HG02981 (cell line): ENCODE results near the gene NDUFB3.
A peak's percentile ranks its signal among the peaks of the same experiment; 100 is the strongest.

Experiments used
- ATAC-seq: cut with Tn5 transposase; IDR thresholded peaks from one replicate; pipeline ENCODE4 v1.9.1; 2021; ENCODE audit warnings: mild to moderate bottlenecking, moderate library complexity; ENCODE audit not compliant: unreplicated experiment

The NDUFB3 gene

DNA sequence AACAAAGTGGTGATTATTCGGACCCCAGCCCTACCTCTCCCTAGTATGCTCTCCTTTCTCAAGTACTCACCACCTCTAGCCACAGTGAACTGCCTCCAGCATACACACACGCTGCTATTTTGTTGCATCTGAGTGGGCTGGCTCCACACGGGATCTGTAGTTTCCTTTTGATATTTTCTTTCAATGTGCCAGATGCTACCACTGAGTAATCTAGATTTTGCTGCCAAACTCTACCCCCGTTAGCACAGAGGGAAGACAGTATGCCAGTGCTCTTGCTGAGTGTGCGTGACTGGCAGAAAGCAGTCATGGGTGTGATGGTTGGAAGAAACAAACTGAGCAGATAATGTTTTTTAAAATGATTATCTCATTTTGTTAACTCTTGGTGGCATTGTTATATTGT is 55.8 kb downstream of the NDUFB3 start:
- ATAC-seq: no peak

DNA sequence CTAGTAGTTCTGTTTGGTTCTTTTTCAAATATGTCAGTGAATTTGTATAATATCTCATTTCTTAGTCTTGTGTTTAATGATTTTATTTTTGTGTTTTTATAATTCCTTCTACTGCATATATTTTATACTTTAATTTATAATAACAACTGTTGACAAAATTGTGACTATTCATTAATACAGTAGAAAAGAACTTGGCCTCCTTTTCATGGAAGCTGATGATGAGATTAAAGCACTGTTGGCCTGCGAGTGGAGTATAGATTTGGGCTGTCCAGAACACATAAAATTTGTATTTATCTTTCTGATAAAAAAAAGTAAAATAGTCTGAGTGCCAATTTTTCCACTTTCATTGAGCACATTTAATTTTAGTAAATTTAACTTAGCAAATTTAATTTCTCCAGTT is 56.2 kb downstream of the NDUFB3 start:
- ATAC-seq: no peak

DNA sequence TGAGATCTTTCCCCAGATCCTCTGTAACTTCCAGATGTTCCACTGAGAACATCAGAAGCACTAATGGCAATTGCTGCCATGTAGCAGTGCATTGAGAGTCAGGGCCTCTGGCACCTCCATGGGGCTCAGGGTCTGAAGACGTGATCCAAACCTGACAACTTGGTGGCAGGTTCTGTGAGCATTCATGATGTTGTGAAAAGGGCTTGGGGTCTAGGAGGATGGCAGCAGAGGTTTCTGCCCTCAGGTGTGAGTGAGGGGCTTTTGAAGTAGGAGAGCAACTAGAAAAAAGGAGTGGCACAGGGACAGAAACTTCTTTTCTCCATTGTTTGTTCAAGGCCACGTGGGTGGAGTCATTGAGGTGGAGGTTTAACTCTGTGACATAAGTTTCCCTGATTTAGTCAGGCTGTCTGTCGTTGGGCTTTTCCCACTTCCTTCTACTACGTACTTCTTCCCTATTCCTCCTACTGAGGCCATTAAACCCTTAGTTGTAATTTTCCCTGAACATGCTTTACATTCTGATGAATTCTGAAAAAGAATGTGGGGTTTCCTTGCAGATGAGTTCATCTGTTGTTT is 57.2 kb downstream of the NDUFB3 start:
- ATAC-seq: no peak

DNA sequence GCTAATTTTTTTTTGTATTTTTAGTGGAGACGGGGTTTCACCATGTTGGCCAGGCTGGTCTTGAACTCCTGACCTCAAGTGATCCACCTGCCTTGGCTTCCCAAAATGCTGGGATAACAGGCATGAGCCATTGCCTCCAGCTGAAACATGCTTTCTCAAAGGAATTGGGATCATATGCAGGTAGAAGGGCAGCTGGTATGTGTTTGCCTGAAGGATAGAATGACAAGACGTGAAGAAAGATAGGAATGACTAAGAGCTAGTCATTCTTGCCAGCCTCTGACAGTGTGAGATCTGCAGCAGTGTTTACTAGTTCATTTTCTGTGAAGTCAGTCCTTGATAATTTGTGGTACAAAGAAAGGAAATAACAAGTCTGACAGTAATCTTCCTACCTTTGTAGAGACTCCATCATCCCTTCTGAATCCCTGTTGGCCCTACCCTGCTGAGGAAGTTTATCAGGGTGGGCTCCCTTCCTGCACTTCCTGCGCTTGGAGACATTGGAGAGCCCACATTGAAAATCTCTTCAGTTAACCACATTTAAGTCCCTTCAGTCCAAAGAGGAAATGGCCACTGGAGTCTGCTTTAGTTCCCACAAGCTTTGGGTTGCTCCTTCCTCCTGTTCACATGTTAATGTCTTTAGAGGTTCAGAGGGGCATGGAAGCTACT is 58.9 kb downstream of the NDUFB3 start:
- ATAC-seq: peak; percentile 31

DNA sequence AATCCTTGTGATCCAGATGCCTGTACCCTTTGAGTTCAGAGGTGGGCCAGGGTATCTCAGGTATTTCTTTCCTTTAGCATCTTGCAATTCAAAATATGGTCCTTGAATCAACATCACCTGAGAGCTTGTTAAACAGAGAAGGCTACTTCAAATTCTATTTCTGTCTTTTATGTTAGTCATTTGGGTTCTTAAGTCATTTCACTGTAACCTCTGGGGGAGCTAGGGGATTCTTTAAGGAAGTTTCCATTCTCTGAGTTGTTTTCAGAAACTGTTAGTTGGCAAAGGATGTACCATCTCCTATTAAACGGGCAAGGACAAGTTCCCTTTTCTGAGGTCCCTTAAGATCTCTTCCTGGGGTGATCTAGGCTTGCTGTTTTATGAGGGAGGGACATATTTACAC is 60.7 kb downstream of the NDUFB3 start:
- peak; percentile 32 for ATAC-seq
